Stimulated activated CD8-positive, alpha-beta memory T cell treated with anti-CD3 and anti-CD28 coated beads, Interleukin-4, amount 100 ng/mL, for 24 hours (primary cell): ENCODE data around the gene RNF168.
A peak's percentile ranks its signal among the peaks of the same experiment; 100 is the strongest.
"Not testable (repeated sequence)": the region's sequence is repeated elsewhere in the genome, so short reads cannot be mapped to it uniquely, and the experiment has no call there.

Experiments
- DNase-seq: peaks from one replicate; pipeline ENCODE4 v3.0.0-alpha.2; 2020; ENCODE audit warnings: low read depth

RNF168 gene

DNA sequence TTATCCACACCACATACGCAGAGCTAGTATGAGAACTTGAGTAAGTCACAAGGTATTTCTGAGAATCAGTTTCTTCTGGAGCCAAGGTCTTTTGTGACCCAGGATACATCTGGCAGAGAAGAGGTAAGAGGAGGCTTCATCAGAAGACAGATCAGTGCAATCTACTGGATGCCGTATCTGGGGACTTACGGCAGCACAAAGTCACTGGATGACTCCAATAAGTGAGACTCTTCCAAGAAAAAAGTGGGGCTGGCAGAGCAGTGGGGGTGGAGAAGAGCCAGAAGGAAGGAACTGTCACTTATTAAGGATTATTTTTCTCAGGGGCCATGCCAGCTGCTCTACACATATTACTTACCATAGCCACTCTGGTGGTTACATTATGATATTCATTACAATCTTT, 39.8 kb downstream of the RNF168 start:
- no peak for DNase-seq

- no peak for DNase-seq
Observed at GRCh38 chr3:196463478-196463756, 40.2 kb downstream of the RNF168 start.

DNA sequence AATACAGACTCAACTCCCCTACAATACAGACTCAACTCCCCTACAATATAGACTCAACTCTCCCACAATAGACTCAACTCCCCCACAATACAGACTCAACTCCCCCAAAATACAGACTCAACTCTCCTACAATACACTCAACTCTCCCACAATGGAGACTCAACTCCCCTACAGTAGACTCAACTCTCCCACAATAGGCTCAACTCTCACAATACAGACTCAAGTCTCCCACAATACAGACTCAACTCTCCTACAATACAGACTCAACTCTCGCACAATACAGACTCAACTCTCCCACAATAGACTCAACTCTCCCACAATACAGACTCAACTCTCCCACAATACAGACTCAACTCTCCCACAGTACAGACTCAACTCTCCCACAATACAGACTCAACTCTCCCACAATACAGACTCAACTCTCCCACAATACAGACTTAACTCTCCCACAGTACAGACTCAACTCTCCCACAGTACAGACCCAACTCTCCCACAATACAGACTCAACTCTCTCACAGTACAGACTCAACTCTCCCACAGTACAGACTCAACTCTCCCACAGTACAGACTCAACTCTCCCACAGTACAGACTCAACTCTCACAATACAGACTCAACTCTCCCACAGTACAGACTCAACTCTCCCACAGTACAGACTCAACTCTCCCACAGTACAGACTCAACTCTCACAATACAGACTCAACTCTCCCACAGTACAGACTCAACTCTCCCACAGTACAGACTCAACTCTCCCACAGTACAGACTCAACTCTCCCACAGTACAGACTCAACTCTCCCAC, 40.7 kb downstream of the RNF168 start:
- DNase-seq, result not testable (repeated sequence)

GRCh38 chr3:196458063-196458462, 45.5 kb downstream of the RNF168 start:
- DNase-seq, result no peak

GRCh38 chr3:196457470-196457869, 46.1 kb downstream of the RNF168 start:
- DNase-seq, result not testable (repeated sequence)

DNA sequence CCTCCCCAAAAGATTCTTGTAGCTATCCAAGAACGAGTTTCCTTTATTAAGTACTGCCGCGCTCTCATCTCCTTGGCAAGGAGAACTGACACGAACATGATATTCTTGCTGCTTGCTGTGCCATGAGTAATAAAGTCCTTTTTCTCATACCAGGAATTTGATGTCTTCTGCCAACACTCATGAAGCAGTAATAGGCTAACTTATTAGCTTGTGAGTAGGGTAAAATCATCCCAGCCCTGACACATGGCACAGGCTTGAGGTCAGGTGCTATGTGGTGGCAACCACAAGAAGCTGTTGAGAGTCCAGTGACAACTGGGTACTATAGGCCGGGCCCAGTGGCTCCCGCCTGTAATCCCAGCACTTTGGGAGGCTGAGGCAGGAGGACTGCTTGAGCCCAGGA, 48.6 kb downstream of the RNF168 start:
- DNase-seq, result no peak

GRCh38 chr3:196445391-196445790, 58.2 kb downstream of the RNF168 start:
- DNase-seq, result not testable (repeated sequence)

GRCh38 chr3:196444500-196444894, 59.1 kb downstream of the RNF168 start:
- DNase-seq, result no peak

GRCh38 chr3:196440696-196441095, 62.9 kb downstream of the RNF168 start:
- no peak for DNase-seq

GRCh38 chr3:196440041-196440537, 63.5 kb downstream of the RNF168 start:
- DNase-seq, result no peak

DNA sequence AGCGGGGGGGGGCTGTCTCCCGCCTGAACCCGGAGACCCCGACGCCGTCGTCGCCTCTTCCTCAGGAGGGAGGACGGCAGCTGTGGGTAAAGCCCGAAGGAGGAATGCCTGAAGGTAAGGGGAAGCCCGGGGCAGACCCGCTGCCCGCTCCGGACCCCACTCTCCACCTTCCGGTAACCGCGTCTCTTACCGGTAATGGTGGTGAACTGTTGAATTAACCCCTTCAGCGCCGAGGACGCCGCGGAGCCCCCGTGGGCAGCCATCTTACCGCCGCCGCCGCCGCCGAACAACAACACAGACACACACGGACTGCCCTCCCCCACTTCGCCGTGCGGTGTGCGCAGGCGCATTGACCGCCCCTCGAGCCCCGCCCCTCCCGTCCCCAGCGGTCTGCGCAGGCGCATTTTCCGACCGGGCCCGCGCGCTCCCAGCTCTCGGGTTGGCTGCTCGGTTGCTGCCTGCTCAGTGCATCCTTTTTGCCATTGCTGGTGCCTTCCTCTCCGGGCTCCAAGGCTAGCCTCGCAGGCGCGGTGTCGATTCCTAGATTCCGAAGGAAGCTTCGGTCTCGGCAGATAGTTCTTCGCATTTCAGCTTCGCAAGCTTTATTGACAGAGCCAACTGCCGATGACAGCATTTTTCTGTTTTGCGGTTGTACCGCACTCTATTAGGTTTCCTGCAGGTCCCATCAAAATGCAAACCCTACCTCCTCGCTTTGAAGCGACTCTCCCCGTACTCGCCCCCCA, 71.3 kb downstream of the RNF168 start, which contains the start of gene UBXN7:
UBXN7 (minus strand) TSS at position 291 of the 743 bp plus-strand sequence; CDS start at position 263, 28 bp downstream.
- peak; percentile 95 for DNase-seq

DNA sequence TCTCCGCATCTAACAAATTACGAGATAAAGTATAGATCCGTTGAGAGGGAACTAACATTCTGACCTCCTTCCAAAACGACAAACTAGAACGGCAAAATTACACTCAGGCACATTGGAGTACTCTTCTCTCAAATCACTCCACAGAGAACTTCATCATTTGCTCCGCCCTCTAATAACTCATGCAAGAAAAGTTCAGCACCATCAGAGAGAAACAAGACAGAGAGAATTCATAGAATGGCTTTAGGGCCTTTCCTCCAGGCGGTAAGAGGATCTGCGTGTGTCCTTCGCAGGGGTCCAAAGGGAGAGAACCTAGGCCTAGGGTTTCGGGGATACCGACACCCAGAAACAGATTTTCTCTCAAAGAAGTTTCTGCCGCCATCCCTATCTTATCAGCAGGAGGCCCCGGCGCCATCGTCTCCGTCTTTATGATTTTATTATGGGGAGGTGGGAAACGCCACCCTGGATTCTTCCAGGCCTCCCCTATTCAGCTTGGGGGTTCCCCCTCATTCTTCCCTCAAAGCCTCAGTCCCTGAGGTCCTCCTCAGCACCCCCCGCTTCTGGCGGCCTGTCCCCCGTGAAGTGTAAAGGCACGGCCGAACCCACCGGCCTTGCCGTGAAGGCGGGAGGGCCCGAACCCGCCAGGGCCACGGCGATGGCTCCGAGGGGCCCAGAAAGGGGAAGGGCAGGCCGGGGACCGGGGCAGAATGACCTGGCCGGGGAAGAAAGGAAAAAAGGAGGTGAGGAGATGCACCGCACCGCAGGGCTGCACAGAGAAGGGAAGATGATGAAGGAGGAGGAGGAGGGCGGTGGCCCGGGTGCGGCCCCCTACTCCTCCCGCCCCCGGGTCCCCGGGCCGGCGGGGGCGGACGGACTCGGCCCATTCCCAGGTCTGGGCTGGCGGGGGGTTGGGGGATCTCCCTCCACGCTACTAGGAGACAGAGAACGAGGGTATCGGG, 72.1 kb downstream of the RNF168 start:
- DNase-seq, result peak; percentile 7

GRCh38 chr3:196428041-196428440, 75.5 kb downstream of the RNF168 start:
- DNase-seq, result no peak

GRCh38 chr3:196424421-196424820, 79.1 kb downstream of the RNF168 start:
- DNase-seq, result not testable (repeated sequence)

GRCh38 chr3:196423044-196423781, 80.4 kb downstream of the RNF168 start:
- no peak for DNase-seq

DNA sequence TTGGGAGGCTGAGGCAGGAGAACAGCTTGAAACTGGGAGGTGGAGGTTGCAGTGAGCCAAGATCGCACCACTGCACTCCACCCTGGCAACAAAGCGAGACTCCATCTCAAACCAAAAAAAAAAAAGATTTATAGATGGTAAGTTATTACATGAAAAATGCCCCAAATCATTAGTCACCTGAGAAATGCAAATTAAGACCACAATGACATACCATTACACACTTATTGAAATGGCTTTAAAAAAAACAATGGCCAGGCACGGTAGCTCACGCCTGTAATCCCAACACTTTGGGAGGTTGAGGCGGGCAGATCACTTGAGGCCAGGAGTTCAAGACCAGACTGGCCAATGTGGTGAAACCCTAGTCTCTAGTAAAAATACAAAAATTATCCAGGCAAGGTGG, 81.9 kb downstream of the RNF168 start:
- not testable (repeated sequence) for DNase-seq

DNA sequence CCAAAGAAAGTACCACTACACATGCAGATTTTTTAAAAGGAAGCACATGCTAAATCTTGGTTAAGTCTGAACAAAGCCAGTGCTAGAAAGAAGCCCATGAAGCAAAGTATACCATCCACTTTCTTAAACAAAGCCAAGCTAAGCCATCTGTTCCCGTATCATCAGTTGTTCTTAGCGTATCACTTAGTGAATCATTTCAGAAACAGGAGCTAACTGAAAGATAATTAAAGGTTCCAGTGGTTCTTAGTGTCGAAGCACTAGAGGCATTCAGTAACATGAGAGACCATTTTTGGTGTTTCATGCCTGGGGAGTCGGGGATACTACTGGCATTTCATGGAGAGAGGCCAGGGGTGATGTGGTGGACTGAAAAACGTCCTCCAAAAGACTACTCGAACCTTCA, 84.2 kb downstream of the RNF168 start:
- DNase-seq, result no peak
